ENCODE measurements around the gene ZKSCAN1. TPM values are rescaled to one million over a fixed set of nuclear protein-coding genes. Genes with fewer than 3 reads are reported as not detected.

ZKSCAN1 gene
- total RNA-seq, 6 experiments from 2014 or later: 24.5 to 147 (median 80.1) TPM

GRCh38 chr7:100082978-100083377 lies 67.6 kb downstream of the ZKSCAN1 start:
- 67% methylated on average over 4 of the region's 4 CpGs for WGBS (ENCODE audit: insufficient coverage, low coverage, low lambda C conversion rate, missing lambda C conversion rate)
- peak overlapping the region in 1 of 3 donors; percentile 54 for H3K27ac ChIP-seq
- no peaks in the 10 kb centered on the region for H3K36me3 ChIP-seq
- H3K27me3 ChIP-seq: no peaks in the 10 kb centered on the region
- DNase-seq (no peak), ATAC-seq (no peak)
- peaks cover 0 to 35% (median 12%) of the 10 kb centered on the region in 4 donors for H3K4me1 ChIP-seq
- H3K4me3 ChIP-seq: no peak overlapping the region
- intact Hi-C loops (cut with DNase I): no loop called here
- H3K9me3 ChIP-seq: no peaks in the 10 kb centered on the region
- TF ChIP-seq CTCF (IDR thresholded peaks at IDR 0.05) (no peak), POLR2A (IDR thresholded peaks at IDR 0.05) (no peak)

GRCh38 chr7:100085515-100085914 lies 70.1 kb downstream of the ZKSCAN1 start:
- ATAC-seq (no peak), DNase-seq (no peak)
- peaks cover 0 to 2% (median 1%) of the 10 kb centered on the region in 4 donors for H3K36me3 ChIP-seq
- WGBS (ENCODE audit: insufficient coverage, low coverage, low lambda C conversion rate, missing lambda C conversion rate): 39% methylated on average over 3 of the region's 3 CpGs
- H3K27me3 ChIP-seq: no peaks in the 10 kb centered on the region
- H3K4me3 ChIP-seq: no peak overlapping the region
- peaks cover 0 to 14% (median 5%) of the 10 kb centered on the region in 4 donors for H3K4me1 ChIP-seq
- TF ChIP-seq POLR2A (IDR thresholded peaks at IDR 0.05) (no peak), CTCF (IDR thresholded peaks at IDR 0.05) (no peak)
- H3K27ac ChIP-seq: no peak overlapping the region
- intact Hi-C loops (cut with DNase I): no loop called here
- H3K9me3 ChIP-seq: no peaks in the 10 kb centered on the region

GRCh38 chr7:100087055-100087750 lies 71.8 kb downstream of the ZKSCAN1 start:
- DNase-seq: no peak
- Histone ChIP-seq H3K36me3 (peaks cover 0 to 19% (median 4%) of the 10 kb centered on the region in 4 donors), H3K9me3 (no peaks in the 10 kb centered on the region), H3K4me1 (peaks cover 0 to 12% (median 4%) of the 10 kb centered on the region in 4 donors), H3K4me3 (no peak overlapping the region), H3K27me3 (no peaks in the 10 kb centered on the region), H3K27ac (peak overlapping the region in 1 of 3 donors; percentile 72)
- 80% methylated on average over 6 of the region's 10 CpGs for WGBS (ENCODE audit: insufficient coverage, low coverage, low lambda C conversion rate, missing lambda C conversion rate)
- no peak for ATAC-seq
- no peak for TF ChIP-seq POLR2A (IDR thresholded peaks at IDR 0.05)
- intact Hi-C loops (cut with DNase I): no loop called here

GRCh38 chr7:100088095-100088620 lies 72.8 kb downstream of the ZKSCAN1 start:
- intact Hi-C loops (cut with DNase I): no loop called here
- DNase-seq (no peak), ATAC-seq (no peak)
- no peaks in the 10 kb centered on the region for H3K9me3 ChIP-seq
- 65% methylated on average over 8 of the region's 11 CpGs for WGBS (ENCODE audit: insufficient coverage, low coverage, low lambda C conversion rate, missing lambda C conversion rate)
- H3K36me3 ChIP-seq: peaks cover 0 to 29% (median 9%) of the 10 kb centered on the region in 4 donors
- H3K27me3 ChIP-seq: no peaks in the 10 kb centered on the region
- peak overlapping the region; percentile 60 to 81 (median 72) for H3K27ac ChIP-seq
- H3K4me1 ChIP-seq: peaks cover 0 to 8% (median 3%) of the 10 kb centered on the region in 4 donors
- peak overlapping the region; percentile 74 to 98 (median 97) for H3K4me3 ChIP-seq
- TF ChIP-seq CTCF (IDR thresholded peaks at IDR 0.05) (no peak), POLR2A (IDR thresholded peaks at IDR 0.05) (no peak)

All from right lobe of liver (tissue), 6 donors.